GM13976 (cell line): ENCODE measurements around the gene SLC45A2.

Experiments used
- DNase-seq: peaks from one replicate; pipeline ENCODE4 v3.0.0; 2012; ENCODE audit warnings: low spot score
- in situ Hi-C: fragments of 300-500 bp; cut with MboI; formaldehyde crosslinking; loops from one replicate; pipeline ENCODE4 v1.12.0; 2022; ENCODE audit warnings: low sequenced_read_pairs, mixed read lengths, inconsistent platforms; ENCODE audit not compliant: unreplicated experiment
- TF ChIP-seq, protein P1 (sequence below): IDR thresholded peaks from 2 replicates; pipeline ENCODE4 v1.5.1; 2012; ENCODE audit warnings: borderline replicate concordance, mild to moderate bottlenecking; ENCODE audit not compliant: insufficient read depth; ENCODE audit errors: extremely low read depth, missing control alignments, control extremely low read depth

Gene SLC45A2

DNA sequence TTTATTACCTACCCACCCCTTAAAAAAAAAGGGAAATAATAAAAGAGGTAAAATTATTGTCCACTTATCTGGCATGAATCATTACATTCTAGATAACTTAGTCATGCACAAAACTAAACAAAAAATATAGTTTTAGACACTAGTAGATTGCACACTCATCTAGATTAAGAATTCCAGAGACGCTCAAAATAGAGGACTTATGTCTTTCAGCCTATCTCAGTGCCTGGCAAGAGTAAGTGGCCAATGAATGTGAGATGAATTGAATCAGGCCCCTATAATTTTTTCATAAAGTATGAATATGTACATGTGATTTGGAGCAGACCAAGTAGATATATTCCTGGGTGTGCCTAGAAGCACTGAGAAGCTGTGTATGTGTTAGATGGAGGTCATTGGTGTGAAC is 50.3 kb downstream of the SLC45A2 start:
- in situ Hi-C loops: no loop called here
- no peak for DNase-seq
- TF ChIP-seq, protein P1, sequence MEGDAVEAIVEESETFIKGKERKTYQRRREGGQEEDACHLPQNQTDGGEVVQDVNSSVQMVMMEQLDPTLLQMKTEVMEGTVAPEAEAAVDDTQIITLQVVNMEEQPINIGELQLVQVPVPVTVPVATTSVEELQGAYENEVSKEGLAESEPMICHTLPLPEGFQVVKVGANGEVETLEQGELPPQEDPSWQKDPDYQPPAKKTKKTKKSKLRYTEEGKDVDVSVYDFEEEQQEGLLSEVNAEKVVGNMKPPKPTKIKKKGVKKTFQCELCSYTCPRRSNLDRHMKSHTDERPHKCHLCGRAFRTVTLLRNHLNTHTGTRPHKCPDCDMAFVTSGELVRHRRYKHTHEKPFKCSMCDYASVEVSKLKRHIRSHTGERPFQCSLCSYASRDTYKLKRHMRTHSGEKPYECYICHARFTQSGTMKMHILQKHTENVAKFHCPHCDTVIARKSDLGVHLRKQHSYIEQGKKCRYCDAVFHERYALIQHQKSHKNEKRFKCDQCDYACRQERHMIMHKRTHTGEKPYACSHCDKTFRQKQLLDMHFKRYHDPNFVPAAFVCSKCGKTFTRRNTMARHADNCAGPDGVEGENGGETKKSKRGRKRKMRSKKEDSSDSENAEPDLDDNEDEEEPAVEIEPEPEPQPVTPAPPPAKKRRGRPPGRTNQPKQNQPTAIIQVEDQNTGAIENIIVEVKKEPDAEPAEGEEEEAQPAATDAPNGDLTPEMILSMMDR: no peak

DNA sequence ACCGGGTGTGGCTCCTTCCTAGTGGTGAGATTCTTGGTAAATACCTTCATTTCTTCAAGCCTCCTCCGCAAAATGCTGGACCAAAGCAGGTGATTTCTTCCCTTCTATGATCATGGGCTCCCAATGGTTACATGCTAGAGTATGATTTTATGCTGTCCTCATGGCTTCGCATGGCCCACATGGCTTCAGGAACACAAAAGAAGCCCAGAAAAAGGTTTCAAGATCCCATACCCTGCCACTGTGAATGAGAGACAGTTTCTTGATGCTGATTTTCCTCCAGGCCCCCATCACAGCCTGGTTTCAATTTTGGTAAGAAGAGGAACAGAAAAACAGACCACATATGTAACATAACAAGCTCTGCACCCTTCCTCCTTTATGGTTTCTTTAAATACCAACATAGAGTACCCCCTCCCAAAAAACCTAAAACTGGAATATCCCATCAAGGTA is 50.7 kb downstream of the SLC45A2 start:
- peak; percentile 60 for DNase-seq
- TF ChIP-seq, protein P1: no peak
- in situ Hi-C loops: no loop called here

DNA sequence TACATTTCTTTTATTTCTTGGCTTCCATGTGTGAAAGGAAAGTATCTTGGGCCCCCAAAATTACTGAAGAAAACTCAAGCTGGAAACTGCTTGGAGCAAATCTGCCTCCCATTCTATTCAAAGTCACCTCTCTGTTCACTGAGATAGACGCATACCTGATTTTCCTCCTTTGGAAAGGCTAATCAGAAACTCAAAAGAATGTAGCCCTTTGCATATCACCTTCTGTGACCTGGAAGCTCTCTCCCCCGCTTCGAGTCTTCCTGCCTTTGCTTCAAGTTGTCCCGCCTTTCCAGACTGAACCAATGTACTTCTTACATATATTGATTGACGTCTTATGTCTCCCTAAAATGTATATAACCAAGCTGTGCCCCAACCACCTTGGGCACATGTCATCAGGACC is 53.4 kb downstream of the SLC45A2 start:
- TF ChIP-seq, protein P1: no peak
- in situ Hi-C loops: no loop called here

DNA sequence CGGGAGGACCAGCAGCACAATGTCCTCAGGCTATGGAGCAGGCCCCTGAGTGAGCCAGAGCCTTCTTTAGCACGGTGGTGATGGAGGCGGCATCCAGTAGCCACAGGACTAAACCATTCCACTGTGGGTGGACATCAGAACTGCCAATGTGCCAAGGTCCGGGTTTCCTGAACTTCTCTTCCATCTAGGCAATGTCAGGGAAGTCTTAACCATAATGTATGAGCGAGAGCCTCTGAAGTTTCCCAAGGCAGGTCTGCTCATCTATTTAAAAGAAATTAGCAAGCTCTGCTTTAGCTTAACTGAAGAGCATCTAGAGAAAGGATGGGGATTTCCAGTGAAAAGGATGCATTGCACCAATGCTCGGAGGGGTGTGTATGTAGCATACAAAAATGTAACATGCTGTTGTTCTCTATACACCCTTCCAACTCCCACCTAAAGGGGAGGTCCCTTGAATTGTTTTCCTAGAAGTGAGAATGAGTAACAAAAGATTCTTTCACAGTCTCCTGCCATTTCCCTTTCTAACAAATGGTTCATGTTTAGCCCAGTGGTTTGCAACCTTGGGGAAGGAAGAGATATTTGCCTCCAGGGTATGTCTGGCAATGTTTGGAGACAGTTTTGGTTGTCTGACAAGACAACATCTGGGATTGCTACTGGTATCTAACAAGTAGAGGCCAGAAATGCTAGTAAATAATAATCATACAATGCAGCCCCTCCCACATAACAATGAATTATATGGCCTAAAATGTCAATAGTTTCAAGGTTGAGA is 54.4 kb downstream of the SLC45A2 start:
- DNase-seq: no peak
- TF ChIP-seq, protein P1: no peak
- in situ Hi-C loops: no loop called here

More for the DNA sequence above, 53.4 kb downstream of the SLC45A2 start:
- no peak for DNase-seq

DNA sequence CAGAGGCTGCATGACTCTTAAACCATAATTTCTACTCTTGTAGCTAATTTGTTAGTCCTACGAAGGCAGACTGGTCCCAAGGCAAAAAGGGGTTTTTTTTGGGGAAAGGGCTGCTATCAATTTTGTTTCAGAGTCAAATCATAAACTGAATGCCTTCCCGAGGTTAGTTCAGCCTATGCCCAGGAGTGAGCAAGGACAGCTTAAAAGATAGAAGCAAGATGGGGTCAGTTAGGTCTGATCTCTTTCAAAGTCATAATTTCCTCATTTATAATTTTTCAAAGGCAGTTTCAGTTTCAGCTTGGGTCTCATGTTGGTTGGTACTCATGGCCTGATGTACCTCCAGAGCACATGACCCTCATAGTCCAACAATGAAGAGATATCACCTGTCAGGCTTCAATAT is 56.2 kb downstream of the SLC45A2 start:
- in situ Hi-C loops: no loop called here
- TF ChIP-seq, protein P1: no peak
- DNase-seq: no peak

DNA sequence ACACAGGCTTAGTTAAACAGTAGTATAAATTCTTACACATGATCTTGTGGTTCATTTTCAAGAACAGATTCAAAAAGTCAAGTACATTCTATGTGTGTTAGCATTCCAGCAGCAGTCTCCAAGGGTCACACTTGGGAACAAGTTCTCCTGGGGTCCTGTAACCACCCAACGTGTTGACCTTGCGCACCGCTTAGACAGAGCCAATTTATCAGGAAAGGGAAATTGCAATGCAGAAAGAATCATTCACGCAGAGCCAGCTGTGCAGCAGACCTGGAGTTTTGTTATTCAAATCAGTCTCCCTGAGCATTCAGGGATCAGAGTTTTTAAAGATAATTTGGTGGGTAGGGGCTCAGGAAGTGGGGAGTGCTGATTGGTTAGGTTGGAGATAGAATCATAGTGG is 56.8 kb downstream of the SLC45A2 start:
- in situ Hi-C loops: no loop called here
- TF ChIP-seq, protein P1: no peak
- no peak for DNase-seq
